CD4-positive, alpha-beta T cell treated with Interleukin-21 for 1 hour (primary cell): ENCODE measurements around the gene MCM8.

Experiments
- DNase-seq: peaks from one replicate; pipeline ENCODE4 v3.0.0-alpha.2; 2020

The MCM8 gene

GRCh38 chr20:6045566-6045965, 95.1 kb downstream of the MCM8 start:
- no peak for DNase-seq

GRCh38 chr20:6046432-6046831, 96.0 kb downstream of the MCM8 start:
- no peak for DNase-seq

GRCh38 chr20:6048391-6048790, 97.9 kb downstream of the MCM8 start:
- no peak for DNase-seq
